Common myeloid progenitor, CD34-positive (primary cell): ENCODE measurements around the gene F7.

Experiments
- CTCF ChIA-PET: fragments of 350-600 bp; sonication (Branson Sonifier 250); formaldehyde crosslinking; loops from one replicate; lab custom pipeline; 2021; ENCODE audit warnings: antibody characterized with exemption; lab: Charles Lee
- POLR2A ChIA-PET: fragments of 350-600 bp; sonication (Branson Sonifier 250); formaldehyde crosslinking; loops from one replicate; lab custom pipeline; 2021; ENCODE audit warnings: antibody characterized with exemption; lab: Charles Lee
- DNase-seq, 3 donors: peaks; one replicate each; pipeline versions ENCODE4 v3.0.0 to v3.0.0-alpha.2; 2013
- H3K27ac ChIP-seq, 2 experiments: 1 replicate in 1 of 2; 2 replicates in 1 of 2; pipeline ENCODE4 v1.7.0; 2013; ENCODE audit warnings: inconsistent platforms in 2 of 2, low read length in 2 of 2, mild to moderate bottlenecking in 2 of 2, low read depth in 1 of 2, moderate library complexity in 1 of 2; ENCODE audit not compliant: severe bottlenecking in 2 of 2, insufficient read depth in 1 of 2, poor library complexity in 1 of 2
- H3K27me3 ChIP-seq, 5 experiments: replicated peaks in 2 of 5; 1 replicate in 3 of 5; 2 replicates in 2 of 5; pipeline versions ENCODE4 v1.6.1 to v1.7.0; 2013; ENCODE audit warnings: low read length in 4 of 5, mild to moderate bottlenecking in 2 of 5, moderate library complexity in 2 of 5, inconsistent platforms in 1 of 5; ENCODE audit not compliant: insufficient read depth in 5 of 5, control insufficient read depth in 4 of 5
- H3K36me3 ChIP-seq, 4 experiments: 1 replicate in 2 of 4; 2 replicates in 2 of 4; pipeline versions ENCODE4 v1.6.1 to v1.7.0; 2013; ENCODE audit warnings: low read length in 3 of 4, control low read depth in 1 of 4, mild to moderate bottlenecking in 1 of 4; ENCODE audit not compliant: control insufficient read depth in 4 of 4, insufficient read depth in 4 of 4
- H3K4me1 ChIP-seq, 4 experiments: 1 replicate in 3 of 4; 2 replicates in 1 of 4; pipeline versions ENCODE4 v1.6.1 to v1.7.1; 2013; ENCODE audit warnings: low read length in 3 of 4, mild to moderate bottlenecking in 3 of 4, control low read depth in 1 of 4, inconsistent platforms in 1 of 4, moderate library complexity in 1 of 4; ENCODE audit not compliant: control insufficient read depth in 4 of 4, insufficient read depth in 4 of 4; ENCODE audit errors: control extremely low read depth in 1 of 4
- H3K4me3 ChIP-seq, 7 experiments: 1 replicate in 4 of 7; 2 replicates in 3 of 7; pipeline versions ENCODE4 v1.5.1 to v1.7.0; 2013; ENCODE audit warnings: mild to moderate bottlenecking in 7 of 7, low read length in 6 of 7, moderate library complexity in 6 of 7, inconsistent platforms in 2 of 7, low read depth in 2 of 7, control low read depth in 1 of 7; ENCODE audit not compliant: insufficient read depth in 4 of 7, control insufficient read depth in 1 of 7; ENCODE audit errors: extremely low read depth in 1 of 7
- H3K9me3 ChIP-seq, 5 experiments: 1 replicate in 4 of 5; 2 replicates in 1 of 5; pipeline versions ENCODE4 v1.6.1 to v1.7.1; 2013; ENCODE audit warnings: low read length in 4 of 5, mild to moderate bottlenecking in 2 of 5, inconsistent platforms in 1 of 5, low read depth in 1 of 5, moderate library complexity in 1 of 5; ENCODE audit not compliant: control insufficient read depth in 4 of 5, insufficient read depth in 2 of 5; ENCODE audit errors: control extremely low read depth in 1 of 5
- WGBS: methylation state at CpG from one replicate; pipeline ENCODE4 v1.1.5; 2013; ENCODE audit not compliant: insufficient coverage; 5-methylcytosine and 5-hydroxymethylcytosine counted together

F7 gene

DNA sequence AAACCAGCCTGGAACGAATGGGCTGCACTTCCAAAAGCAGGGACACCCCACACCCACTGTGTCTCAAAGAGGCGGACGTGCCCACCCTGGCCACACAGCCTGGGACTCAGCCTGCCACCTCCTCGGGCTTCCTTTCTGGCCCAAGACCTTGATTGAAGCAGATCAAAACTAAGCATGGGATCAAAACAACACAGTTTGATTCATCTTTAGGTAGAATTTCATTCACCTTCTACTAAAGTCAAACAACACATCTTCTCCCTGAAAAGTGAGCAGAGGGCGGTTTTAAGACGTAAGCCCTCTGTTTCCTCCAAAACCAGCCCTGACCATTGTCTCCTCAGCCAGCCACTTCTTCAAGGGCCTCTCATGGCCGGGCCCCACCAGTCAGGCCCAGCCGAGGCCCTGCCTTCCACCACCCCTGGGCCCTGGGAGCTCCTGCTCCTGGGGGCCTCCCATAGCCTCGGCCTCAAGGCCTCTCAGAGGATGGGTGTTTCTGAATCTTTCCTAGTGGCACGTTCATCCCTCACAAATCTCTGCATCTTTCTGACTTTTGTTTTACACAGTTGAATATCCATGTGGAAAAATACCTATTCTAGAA is 10.7 kb downstream of the F7 start:
- Histone ChIP-seq H3K4me3 (no peak overlapping the region), H3K4me1 (peaks cover 0 to 13% (median 10%) of the 10 kb centered on the region in 4 experiments), H3K27me3 (peaks cover 0 to 7% (median 0%) of the 10 kb centered on the region in 5 experiments), H3K9me3 (no peaks in the 10 kb centered on the region), H3K27ac (no peak overlapping the region), H3K36me3 (no peaks in the 10 kb centered on the region)
- 99% methylated on average over 9 of the region's 10 CpGs for WGBS
- POLR2A ChIA-PET = no interaction called here
- no peak for DNase-seq
- CTCF ChIA-PET = no interaction called here

DNA sequence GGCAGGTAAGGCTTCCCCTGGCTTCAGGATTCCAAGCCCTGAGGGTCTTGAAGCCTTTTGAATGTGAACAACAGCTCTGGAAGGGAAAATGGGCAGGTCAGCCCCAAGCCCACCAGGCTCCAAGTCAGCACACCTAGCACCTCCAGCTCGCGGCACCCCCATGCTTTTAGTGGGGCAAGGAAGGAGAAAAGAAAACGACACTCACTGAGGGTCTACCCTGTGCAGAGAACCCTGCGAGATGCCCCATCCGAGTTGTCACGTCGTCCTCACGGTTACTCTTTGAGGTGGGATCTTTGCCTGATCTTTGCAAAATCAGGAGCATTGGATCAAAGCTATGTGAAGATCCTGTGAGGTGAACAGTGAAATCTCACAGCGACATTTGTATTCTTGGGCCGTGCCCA is 11.3 kb downstream of the F7 start:
- Histone ChIP-seq H3K27me3 (peaks cover 0 to 4% (median 0%) of the 10 kb centered on the region in 5 experiments), H3K27ac (no peak overlapping the region), H3K4me1 (peaks cover 0 to 13% (median 10%) of the 10 kb centered on the region in 4 experiments), H3K9me3 (no peaks in the 10 kb centered on the region), H3K36me3 (no peaks in the 10 kb centered on the region), H3K4me3 (no peak overlapping the region)
- ChIA-PET CTCF (no interaction called here), POLR2A (no interaction called here)
- DNase-seq = no peak
- 95% methylated on average over 8 of the region's 10 CpGs for WGBS

DNA sequence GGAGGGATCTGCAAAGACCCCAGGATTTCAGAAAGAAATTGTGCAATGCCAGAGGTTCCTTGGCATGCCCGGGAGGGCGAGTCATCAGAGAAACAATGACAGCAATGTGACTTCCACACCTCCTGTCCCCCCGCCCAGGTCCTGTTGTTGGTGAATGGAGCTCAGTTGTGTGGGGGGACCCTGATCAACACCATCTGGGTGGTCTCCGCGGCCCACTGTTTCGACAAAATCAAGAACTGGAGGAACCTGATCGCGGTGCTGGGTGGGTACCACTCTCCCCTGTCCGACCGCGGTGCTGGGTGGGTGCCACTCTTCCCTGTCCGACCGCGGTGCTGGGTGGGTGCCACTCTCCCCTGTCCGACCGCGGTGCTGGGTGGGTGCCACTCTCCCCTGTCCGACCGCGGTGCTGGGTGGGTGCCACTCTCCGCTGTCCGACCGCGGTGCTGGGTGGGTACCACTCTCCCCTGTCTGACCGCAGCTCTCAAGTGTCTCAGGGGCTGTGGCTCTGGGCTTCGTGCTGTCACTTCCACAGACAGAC is 11.8 kb downstream of the F7 start:
- ChIA-PET CTCF (no interaction called here), POLR2A (no interaction called here)
- Histone ChIP-seq H3K27ac (no peak overlapping the region), H3K4me1 (peaks cover 0 to 13% (median 10%) of the 10 kb centered on the region in 4 experiments), H3K36me3 (no peaks in the 10 kb centered on the region), H3K27me3 (peaks cover 0 to 2% (median 0%) of the 10 kb centered on the region in 5 experiments), H3K9me3 (no peaks in the 10 kb centered on the region), H3K4me3 (no peak overlapping the region)
- DNase-seq = no peak
- 97% methylated on average over 26 of the region's 26 CpGs for WGBS

DNA sequence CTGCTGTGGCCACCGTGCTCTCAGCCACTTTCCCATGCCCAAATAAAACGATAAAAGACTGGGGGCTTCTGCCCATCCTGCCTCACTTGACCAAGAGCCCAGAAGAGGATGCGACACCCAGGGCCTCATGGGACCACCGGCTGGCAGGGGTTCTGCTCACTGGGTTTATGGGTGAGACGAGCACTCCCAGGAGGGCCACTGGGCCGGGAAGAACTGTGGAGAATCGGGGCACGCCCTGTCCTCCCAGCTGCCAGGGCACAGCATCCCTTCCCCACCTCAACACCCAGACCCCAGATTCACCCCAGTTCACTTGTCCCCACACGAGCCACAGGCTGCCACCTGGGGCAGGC is 12.3 kb downstream of the F7 start:
- DNase-seq = no peak
- Histone ChIP-seq H3K9me3 (no peaks in the 10 kb centered on the region), H3K36me3 (no peaks in the 10 kb centered on the region), H3K27ac (no peak overlapping the region), H3K27me3 (no peaks in the 10 kb centered on the region), H3K4me3 (no peak overlapping the region), H3K4me1 (peaks cover 0 to 12% (median 9%) of the 10 kb centered on the region in 4 experiments)
- CTCF ChIA-PET = no interaction called here
- POLR2A ChIA-PET = no interaction called here
- WGBS = 100% methylated on average over 2 of the region's 9 CpGs

DNA sequence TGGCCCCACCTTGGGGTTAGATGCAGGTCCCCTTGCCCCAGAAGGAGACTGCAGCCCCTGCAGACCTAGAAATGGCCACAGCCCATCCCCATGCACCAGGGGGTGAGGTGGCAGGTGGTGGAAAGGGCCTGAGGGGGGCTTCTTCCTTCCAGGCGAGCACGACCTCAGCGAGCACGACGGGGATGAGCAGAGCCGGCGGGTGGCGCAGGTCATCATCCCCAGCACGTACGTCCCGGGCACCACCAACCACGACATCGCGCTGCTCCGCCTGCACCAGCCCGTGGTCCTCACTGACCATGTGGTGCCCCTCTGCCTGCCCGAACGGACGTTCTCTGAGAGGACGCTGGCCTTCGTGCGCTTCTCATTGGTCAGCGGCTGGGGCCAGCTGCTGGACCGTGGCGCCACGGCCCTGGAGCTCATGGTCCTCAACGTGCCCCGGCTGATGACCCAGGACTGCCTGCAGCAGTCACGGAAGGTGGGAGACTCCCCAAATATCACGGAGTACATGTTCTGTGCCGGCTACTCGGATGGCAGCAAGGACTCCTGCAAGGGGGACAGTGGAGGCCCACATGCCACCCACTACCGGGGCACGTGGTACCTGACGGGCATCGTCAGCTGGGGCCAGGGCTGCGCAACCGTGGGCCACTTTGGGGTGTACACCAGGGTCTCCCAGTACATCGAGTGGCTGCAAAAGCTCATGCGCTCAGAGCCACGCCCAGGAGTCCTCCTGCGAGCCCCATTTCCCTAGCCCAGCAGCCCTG is 12.8 kb downstream of the F7 start:
- WGBS = 97% methylated on average over 37 of the region's 42 CpGs
- H3K27ac ChIP-seq = no peak overlapping the region
- H3K36me3 ChIP-seq = no peaks in the 10 kb centered on the region
- no peak overlapping the region for H3K4me3 ChIP-seq
- POLR2A ChIA-PET = no interaction called here
- DNase-seq = no peak
- H3K9me3 ChIP-seq = no peaks in the 10 kb centered on the region
- no peaks in the 10 kb centered on the region for H3K27me3 ChIP-seq
- CTCF ChIA-PET = no interaction called here
- peaks cover 0 to 6% (median 3%) of the 10 kb centered on the region in 4 experiments for H3K4me1 ChIP-seq

DNA sequence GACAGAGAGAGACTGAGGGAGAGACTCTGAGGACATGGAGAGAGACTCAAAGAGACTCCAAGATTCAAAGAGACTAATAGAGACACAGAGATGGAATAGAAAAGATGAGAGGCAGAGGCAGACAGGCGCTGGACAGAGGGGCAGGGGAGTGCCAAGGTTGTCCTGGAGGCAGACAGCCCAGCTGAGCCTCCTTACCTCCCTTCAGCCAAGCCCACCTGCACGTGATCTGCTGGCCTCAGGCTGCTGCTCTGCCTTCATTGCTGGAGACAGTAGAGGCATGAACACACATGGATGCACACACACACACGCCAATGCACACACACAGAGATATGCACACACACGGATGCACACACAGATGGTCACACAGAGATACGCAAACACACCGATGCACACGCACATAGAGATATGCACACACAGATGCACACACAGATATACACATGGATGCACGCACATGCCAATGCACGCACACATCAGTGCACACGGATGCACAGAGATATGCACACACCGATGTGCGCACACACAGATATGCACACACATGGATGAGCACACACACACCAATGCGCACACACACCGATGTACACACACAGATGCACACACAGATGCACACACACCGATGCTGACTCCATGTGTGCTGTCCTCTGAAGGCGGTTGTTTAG is 13.7 kb downstream of the F7 start:
- no peaks in the 10 kb centered on the region for H3K36me3 ChIP-seq
- H3K4me3 ChIP-seq = no peak overlapping the region
- CTCF ChIA-PET = no interaction called here
- POLR2A ChIA-PET = no interaction called here
- H3K27ac ChIP-seq = no peak overlapping the region
- no peak for DNase-seq
- no peaks in the 10 kb centered on the region for H3K9me3 ChIP-seq
- no peaks in the 10 kb centered on the region for H3K4me1 ChIP-seq
- H3K27me3 ChIP-seq = no peaks in the 10 kb centered on the region
- 97% methylated on average over 11 of the region's 16 CpGs for WGBS

DNA sequence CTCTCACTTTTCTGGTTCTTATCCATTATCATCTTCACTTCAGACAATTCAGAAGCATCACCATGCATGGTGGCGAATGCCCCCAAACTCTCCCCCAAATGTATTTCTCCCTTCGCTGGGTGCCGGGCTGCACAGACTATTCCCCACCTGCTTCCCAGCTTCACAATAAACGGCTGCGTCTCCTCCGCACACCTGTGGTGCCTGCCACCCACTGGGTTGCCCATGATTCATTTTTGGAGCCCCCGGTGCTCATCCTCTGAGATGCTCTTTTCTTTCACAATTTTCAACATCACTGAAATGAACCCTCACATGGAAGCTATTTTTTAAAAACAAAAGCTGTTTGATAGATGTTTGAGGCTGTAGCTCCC is 14.2 kb downstream of the F7 start:
- Histone ChIP-seq H3K27ac (no peak overlapping the region), H3K27me3 (no peaks in the 10 kb centered on the region), H3K4me1 (no peaks in the 10 kb centered on the region), H3K36me3 (no peaks in the 10 kb centered on the region), H3K4me3 (no peak overlapping the region), H3K9me3 (no peaks in the 10 kb centered on the region)
- 95% methylated on average over 7 of the region's 7 CpGs for WGBS
- ChIA-PET CTCF (no interaction called here), POLR2A (no interaction called here)
- no peak for DNase-seq
